ENCODE results near the gene SRP68. TPM values are rescaled to one million over a fixed set of nuclear protein-coding genes. Genes with fewer than 3 reads are reported as not detected.

SRP68 gene
- total RNA-seq (2021) (80.5 to 90.7 TPM (median 82.0 TPM) in 3 replicates), Bru-seq, nascent RNA (percentile 73 among the genes with signal in this experiment)
- long read RNA-seq, experiment 1, transcript SRP68-201 (16 exons, 2,649 nt), result major isoform, 582 of 630 reads
- long read RNA-seq, experiment 1, partial matches to known transcripts, result 23 of 630 reads
- long read RNA-seq, experiment 1, other reads (novel, unspliced or antisense), result 20 of 630 reads
- long read RNA-seq, experiment 2, transcript SRP68-201 (16 exons, 2,649 nt), result major isoform, 35 of 100 reads
- long read RNA-seq, experiment 2, partial matches to known transcripts, result 28 of 100 reads
- long read RNA-seq, experiment 2, other reads (novel, unspliced or antisense), result 37 of 100 reads
- long read RNA-seq, experiment 3, transcript SRP68-201 (16 exons, 2,649 nt), result major isoform, 36 of 54 reads
- long read RNA-seq, experiment 3, partial matches to known transcripts, result 16 of 54 reads
- long read RNA-seq, experiment 3, other reads (novel, unspliced or antisense), result 2 of 54 reads

- Mint-ChIP-seq H3K27me3 (ENCODE audit: low read depth) (peaks cover 40% of the 10 kb centered on the region), H3K4me3 (peak within 1 kb of the TSS; percentile 97), H3K27ac (peak within 1 kb of the TSS; percentile 89), H3K4me1 (peaks cover 30% of the 10 kb centered on the region), H3K9me3 (no peaks in the 10 kb centered on the region), H3K36me3 (peaks cover 5% of the 10 kb centered on the region; the same call in 1 of the 2 replicates)
- ChIA-PET CTCF (interaction anchor here (1.0 to 2.7 kb wide), 3 partner anchors 58 to 208 kb away, joined by 3 to 14 read pairs (median 6); no protein-coding TSS in a partner anchor), POLR2A (interaction anchor here (1.0 kb wide), 1 partner anchor 63 kb away, joined by 3 read pairs; no protein-coding TSS in a partner anchor)
- ATAC-seq, result peak; percentile 86
- peak; percentile 95 for DNase-seq (ENCODE audit: low spot score)
- no peak for TF ChIP-seq SOX15 (CRISPR knock-in tag; IDR thresholded peaks at IDR 0.05)
- 0 out of 2 replicates have a peak, but pooled peaks have one; percentile 60 for TF ChIP-seq E2F4 (CRISPR knock-in tag; IDR thresholded peaks at IDR 0.05; ENCODE audit: borderline replicate concordance, low read depth)
- no peak for TF ChIP-seq ATF6 (CRISPR knock-in tag; IDR thresholded peaks at IDR 0.05)
- no peak for TF ChIP-seq CBFB (CRISPR knock-in tag; IDR thresholded peaks at IDR 0.05; ENCODE audit: low read depth)
- TF ChIP-seq CDX4 (CRISPR knock-in tag; IDR thresholded peaks at IDR 0.05; ENCODE audit: borderline replicate concordance), result no peak
- TF ChIP-seq EMX1 (CRISPR knock-in tag; IDR thresholded peaks at IDR 0.05), result no peak
- TF ChIP-seq USF1 (CRISPR knock-in tag; IDR thresholded peaks at IDR 0.05), result no peak; the same call in 1 of the 2 replicates
- TF ChIP-seq ZBTB43 (CRISPR knock-in tag; IDR thresholded peaks at IDR 0.05), result no peak
- no peak for TF ChIP-seq NR2C2 (CRISPR knock-in tag; IDR thresholded peaks at IDR 0.05)
- no peak for TF ChIP-seq NFE2L1 (CRISPR knock-in tag; IDR thresholded peaks at IDR 0.05)
- TF ChIP-seq HMGXB4 (CRISPR knock-in tag; IDR thresholded peaks at IDR 0.05), result peak; percentile 71
- peak; percentile 86; the same call in 1 of the 2 replicates for TF ChIP-seq AFF4 (CRISPR knock-in tag; IDR thresholded peaks at IDR 0.05; ENCODE audit: borderline replicate concordance)
- TF ChIP-seq MXD4 (CRISPR knock-in tag; IDR thresholded peaks at IDR 0.05; ENCODE audit: borderline replicate concordance), result no peak
- TF ChIP-seq FOXK1 (CRISPR knock-in tag; IDR thresholded peaks at IDR 0.05), result peak; percentile 82
- TF ChIP-seq AR (CRISPR knock-in tag; IDR thresholded peaks at IDR 0.05), result no peak
- TF ChIP-seq MYBL2 (CRISPR knock-in tag; IDR thresholded peaks at IDR 0.05), result peak; percentile 92
- no peak for TF ChIP-seq GTF2I (CRISPR knock-in tag; conservative IDR thresholded peaks at IDR 0.05)
- no peak for TF ChIP-seq ZNF396 (CRISPR knock-in tag; IDR thresholded peaks at IDR 0.05; ENCODE audit: borderline replicate concordance)
- no peak for TF ChIP-seq CREB1 (CRISPR knock-in tag; IDR thresholded peaks at IDR 0.05)
Observed at GRCh38 chr17:76072148-76072858, at the start of gene SRP68. TSS of gene SRP68 (minus strand) at chr17:76072517. CDS start at chr17:76072491, 26 bp downstream.
